NCI-H2107 (cell line): Measurements from ENCODE around the gene CHAF1A.

Source experiments
- DNase-seq: peaks from one replicate; lab custom pipeline; 2025; lab: John Stamatoyannopoulos, UW

CHAF1A gene

GRCh38 chr19:4441994-4442818 lies 39.8 kb downstream of the CHAF1A start:
- no peak for DNase-seq

GRCh38 chr19:4442819-4443146 lies 40.3 kb downstream of the CHAF1A start:
- DNase-seq, result no peak

GRCh38 chr19:4443188-4443587 lies 40.7 kb downstream of the CHAF1A start:
- no peak for DNase-seq

- DNase-seq, result no peak
Measured at GRCh38 chr19:4443966-4444764, 41.7 kb downstream of the CHAF1A start.

GRCh38 chr19:4444765-4445741 lies 42.6 kb downstream of the CHAF1A start:
- no peak for DNase-seq

- no peak for DNase-seq
Measured at GRCh38 chr19:4445963-4446703, 43.7 kb downstream of the CHAF1A start.

- DNase-seq, result no peak
Measured at GRCh38 chr19:4446704-4447200, 44.3 kb downstream of the CHAF1A start.

GRCh38 chr19:4447327-4448146 lies 45.1 kb downstream of the CHAF1A start:
- no peak for DNase-seq

- no peak for DNase-seq
Measured at GRCh38 chr19:4448147-4448985, 45.9 kb downstream of the CHAF1A start.

- DNase-seq, result no peak
Measured at GRCh38 chr19:4449022-4449638, 46.7 kb downstream of the CHAF1A start.

GRCh38 chr19:4449639-4450028 lies 47.2 kb downstream of the CHAF1A start:
- DNase-seq, result no peak

- DNase-seq, result no peak
Measured at GRCh38 chr19:4452230-4452990, 50.0 kb downstream of the CHAF1A start.

- DNase-seq, result no peak
Measured at GRCh38 chr19:4453232-4454179, 51.1 kb downstream of the CHAF1A start.

- no peak for DNase-seq
Measured at GRCh38 chr19:4454747-4455718, 52.6 kb downstream of the CHAF1A start.

- peak; percentile 52 for DNase-seq
Measured at GRCh38 chr19:4455719-4456475, 53.5 kb downstream of the CHAF1A start.
